Measurements from ENCODE around the gene ASXL2.
"Not testable (repeated sequence)": the region's sequence is repeated elsewhere in the genome, so short reads cannot be mapped to it uniquely, and the experiment has no call there.

The ASXL2 gene

DNA sequence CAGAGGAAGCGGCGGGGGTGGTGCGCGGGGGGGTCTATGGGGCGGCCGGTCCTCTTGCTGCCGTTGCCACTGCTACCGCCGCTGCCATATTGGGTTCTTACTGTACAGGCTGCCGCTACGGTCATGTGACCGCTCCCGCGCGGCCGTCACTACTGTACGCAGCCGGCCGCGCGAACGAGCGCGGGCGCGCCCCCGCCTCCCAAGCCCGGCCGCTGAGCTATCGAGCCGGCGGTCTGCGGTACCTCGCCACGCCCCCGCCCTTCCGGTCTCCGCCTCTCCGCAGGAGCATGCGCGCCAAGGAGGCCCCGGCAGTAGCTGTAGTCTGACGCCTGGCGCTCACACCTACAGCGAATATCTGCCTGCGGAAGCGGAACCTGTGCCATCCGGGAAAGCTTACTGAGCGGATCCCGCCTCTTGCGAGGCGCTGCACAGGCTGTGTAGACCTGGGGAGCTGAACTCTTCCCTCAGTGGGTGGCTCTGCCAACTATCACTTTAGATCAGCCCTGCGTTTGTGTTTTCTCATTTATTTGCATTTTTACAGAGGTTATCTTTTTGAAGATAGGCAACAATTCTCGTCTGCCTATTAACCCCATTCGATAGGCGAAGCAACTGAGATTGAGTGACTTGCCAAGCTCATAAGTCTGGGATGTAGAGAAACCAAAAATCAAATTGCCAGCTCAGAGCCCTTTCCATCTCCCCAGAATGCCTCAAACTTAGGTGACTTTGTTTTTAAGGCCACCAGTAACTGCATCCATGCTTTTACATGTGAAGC, at the start of gene ASXL2:
Gene ASXL2, minus strand, starts transcription at position 127 of the 772 bp plus-strand sequence. CDS start 265 bp downstream, outside the sequence.
- DNase-seq: peak; percentile 98

DNA sequence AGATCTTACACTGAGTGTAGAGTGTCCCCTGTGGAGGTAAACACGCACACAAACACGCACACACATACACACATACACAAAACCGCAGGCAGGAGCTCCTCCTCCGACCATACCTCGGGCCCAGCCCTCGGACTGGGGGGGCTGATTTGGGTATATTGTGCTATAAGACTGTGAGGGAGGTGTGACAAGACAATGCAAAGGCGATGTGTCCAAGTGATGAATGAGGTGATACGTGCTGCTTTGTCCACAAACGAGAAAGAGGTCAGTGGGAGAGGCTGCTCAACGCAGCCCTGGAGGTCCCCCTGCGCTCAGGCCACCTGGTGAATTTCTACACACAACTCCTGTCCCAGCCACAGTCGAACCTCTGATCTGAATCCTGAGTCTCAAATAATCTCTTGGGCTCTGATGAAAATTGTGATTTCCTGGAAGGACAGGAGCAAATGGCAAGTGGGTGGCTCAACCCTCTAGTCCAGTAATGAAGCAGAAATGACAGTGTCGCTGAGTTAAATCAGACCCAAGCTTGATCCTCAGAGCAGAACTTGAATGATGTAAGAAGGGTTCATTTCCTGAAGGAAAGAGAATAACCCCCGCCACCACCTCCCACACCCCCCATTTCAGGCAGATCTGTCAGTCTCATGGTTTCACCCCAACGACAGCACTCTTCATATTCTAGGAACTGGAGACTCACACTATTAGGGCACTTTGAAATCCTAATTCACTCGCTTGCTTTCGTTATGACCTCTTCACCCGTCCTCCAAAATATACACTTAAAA, 48.9 kb upstream of the ASXL2 start:
- DNase-seq: no peak

DNA sequence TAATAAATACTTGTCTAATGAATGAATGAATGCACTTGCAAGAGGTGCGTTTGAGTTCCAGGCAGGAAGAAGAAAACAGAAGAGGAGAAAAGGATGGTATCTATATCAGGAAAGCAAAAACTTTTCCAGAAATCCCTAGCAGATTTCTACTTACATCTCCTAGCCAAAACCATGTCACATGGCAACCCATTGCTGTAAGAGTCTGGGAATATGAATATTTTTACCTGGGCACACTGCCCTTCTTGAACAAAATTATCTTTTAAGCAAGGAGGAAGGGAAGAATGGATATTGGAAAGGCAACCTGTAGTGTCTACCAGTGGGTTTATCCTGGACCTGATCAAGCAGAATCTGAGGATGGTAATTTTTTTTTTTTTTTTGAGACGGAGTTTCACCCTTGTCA, 44.2 kb upstream of the ASXL2 start:
- no peak for DNase-seq

DNA sequence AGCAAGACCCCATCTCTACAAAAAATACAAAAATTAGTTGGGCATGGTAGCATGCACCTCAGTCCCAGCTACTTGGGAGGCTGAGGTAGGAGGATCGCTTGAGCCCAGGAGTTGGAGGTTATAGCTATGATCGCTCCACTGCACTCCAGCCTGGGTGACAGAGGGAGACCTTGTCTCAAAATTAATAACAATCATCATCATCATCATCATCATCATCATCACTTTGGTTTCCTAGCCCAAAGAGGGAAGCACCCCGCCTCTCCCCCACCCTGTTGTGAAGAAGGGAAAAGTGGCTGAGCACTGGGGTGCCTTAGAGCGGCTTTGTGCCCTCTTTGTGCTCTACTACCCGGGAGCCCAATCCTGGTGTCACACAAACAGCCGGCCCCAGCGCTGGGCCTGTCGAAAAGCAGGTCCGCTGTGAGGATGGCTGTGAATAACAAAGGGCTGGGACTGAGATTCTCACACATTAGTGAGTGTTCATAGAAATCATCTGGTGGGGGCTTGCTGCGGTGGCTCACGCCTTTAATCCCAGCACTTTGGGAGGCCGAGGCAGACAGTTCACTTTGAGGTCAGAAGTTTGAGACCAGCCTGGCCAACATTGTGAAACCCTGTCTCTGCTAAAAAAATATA, 42.6 kb upstream of the ASXL2 start:
- DNase-seq: no peak

DNA sequence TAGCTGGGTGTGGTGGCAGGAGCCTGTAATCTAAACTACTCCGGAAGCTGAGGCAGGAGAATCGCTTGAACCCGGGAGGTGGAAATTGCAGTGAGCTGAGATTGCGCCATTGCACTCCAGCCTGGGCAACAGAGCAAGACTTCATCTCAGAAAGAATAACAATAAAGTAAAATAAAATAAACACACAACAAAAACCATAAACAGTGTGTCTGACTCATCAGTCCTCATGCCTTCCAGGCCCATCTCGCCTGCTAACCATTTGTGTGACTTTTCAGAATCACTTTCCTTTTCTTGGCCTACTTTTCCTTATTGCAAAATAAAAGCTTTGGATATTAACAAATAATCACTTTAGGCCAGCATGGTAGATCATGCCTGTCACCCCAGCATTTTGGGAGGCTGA, 42.0 kb upstream of the ASXL2 start:
- DNase-seq: no peak

DNA sequence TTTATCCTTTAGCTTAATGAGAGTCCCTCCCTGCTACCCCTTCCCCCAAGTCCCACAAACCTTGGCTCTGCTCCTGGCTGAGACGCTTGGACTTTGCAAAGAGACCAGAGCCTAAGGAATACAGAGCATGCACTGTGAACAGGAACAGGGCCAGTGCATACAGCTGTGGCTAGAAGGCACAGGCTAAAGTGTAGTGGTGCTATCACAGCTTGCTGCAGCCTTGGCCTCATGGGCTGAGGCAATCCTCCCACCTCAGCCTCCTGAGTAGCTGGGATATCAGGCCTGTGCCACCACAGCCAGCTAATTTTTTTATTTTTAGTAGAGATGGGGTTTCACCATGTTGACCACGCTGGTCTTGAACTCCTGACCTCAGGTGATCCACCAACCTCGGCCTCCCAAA, 39.5 kb upstream of the ASXL2 start:
- DNase-seq: no peak

DNA sequence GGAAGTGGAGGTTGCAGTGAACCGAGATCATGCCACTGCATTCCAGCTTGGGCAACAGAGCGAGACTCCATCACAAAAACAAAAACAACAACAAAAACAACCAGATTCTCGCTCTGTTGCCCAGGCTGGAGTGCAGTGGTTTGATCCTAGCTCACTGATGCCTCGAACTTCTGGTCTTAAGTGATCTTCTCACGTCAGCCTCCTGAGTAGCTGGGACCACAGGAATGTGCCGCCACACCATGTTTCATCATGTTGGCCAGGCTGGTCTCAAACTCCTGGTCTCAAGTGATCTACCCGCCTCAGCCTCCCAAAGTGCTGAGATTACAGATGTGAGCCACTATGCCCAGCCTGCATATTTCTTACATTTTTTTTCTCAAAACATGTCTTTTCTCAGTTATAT, 39.1 kb upstream of the ASXL2 start:
- DNase-seq: not testable (repeated sequence)

DNA sequence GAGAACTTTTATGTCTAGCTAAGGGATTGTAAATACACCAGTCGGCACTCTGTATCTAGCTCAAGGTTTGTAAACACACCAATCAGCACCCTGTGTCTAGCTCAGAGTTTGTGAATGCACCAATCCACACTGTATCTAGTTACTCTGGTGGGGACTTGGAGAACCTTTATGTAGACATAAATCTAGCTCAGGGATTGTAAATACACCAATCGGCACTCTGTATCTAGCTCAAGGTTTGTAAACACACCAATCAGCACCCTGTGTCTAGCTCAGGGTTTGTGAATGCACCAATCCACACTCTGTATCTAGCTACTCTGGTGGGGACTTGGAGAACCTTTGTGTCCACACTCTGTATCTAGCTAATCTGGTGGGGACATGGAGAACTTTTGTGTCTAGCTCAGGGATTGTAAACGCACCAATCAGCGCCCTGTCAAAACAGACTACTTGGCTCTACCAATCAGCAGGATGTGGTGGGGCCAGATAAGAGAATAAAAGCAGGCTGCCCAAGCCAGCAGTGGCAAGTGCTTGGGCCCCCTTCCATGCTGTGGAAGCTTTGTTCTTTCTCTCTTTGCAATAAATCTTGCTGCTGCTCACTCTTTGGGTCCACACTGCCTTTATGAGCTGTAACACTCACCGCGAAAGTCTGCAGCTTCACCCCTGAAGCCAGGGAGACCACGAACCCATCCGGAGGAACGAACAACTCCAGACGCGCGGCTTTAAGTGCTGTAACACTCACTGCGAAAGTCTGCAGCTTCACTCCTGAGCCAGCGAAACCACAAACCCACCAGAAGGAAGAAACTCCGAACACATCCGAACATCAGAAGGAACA, 37.9 kb upstream of the ASXL2 start:
- DNase-seq: not testable (repeated sequence)

DNA sequence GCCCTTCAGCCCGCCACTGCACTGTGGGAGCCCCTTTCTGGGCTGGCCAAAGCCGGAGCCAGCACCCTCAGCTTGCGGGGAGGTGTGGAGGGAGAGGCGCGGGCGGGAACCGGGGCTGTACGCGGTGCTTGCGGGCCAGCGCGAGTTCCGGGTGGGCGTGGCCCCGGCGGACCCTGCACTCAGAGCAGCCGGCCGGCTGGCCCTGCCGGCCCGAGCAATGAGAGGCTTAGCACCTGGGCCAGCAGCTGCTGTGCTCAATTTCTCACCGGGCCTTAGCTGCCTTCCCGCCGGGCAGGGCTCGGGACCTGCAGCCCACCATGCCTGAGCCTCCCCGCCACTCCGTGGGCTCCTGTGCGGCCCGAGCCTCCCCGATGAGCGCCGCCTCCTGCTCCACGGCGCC, 37.1 kb upstream of the ASXL2 start:
- DNase-seq: not testable (repeated sequence)

DNA sequence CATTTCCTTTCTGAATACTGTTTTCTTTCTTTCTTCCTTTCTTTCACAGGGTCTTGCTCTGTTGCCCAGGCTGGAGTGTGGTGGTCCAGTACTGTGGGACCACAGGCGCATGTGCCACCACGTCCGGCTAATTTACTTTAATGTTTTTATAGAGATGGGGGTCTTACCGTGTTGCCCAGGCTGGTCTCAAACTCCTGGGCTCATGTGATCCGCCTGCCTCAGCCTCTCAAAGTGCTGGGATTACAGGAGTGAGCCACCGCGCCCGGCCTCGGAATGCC, 35.3 kb upstream of the ASXL2 start:
- not testable (repeated sequence) for DNase-seq

DNA sequence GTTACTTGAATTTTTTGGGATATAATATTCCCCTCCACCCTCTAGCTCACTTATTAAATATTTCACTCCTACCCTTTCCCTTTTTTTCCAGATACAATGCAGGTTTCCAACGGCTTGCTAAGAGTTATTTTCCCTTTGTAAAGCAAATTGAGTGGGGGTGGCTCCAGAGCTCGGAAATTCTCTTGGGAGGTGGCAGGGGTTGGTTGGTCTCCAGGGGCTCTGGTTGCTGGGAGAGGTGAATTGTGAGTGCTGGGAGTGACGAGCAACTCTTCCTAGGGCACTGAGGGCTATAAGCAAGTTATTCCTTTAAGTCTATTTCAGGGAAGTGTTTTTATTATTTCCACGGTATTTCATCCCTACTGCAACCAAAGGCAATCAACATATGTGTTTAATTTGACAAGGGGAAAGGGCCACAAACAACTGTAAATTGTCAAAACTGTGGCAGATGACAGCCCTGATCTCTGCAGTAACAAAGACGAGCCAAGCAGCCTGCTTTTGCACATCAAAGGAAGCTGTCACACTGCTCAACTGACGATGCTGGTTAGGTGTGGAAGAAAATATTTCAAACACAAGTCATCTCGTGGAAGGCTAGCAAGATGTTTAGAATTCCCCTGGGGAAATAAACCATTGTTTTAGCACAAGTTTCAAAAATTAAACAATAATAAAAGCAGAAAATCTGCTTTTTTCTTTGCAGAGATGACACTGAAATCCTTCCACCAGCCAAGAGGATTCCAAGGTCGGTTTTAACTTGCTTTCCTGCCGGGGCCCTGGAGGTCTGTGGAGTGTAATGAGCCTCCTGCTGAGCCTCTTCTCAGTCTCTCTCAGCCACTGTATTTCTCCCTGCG, 34.8 kb upstream of the ASXL2 start:
- peak; percentile 70 for DNase-seq

DNA sequence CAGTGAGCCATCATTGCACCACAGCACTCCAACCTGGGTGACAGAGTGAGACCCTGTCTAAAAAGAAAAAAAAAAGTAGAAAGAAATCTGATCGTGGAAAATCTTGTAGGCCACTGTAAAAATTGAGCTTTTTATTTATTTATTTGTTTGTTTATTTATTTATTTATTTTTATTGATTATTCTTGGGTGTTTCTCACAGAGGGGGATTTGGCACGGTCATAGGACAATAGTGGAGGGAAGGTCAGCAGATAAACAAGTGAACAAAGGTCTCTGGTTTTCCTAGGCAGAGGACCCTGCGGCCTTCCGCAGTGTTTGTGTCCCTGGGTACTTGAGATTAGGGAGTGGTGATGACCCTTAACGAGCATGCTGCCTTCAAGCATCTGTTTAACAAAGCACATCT, 31.3 kb upstream of the ASXL2 start:
- not testable (repeated sequence) for DNase-seq

DNA sequence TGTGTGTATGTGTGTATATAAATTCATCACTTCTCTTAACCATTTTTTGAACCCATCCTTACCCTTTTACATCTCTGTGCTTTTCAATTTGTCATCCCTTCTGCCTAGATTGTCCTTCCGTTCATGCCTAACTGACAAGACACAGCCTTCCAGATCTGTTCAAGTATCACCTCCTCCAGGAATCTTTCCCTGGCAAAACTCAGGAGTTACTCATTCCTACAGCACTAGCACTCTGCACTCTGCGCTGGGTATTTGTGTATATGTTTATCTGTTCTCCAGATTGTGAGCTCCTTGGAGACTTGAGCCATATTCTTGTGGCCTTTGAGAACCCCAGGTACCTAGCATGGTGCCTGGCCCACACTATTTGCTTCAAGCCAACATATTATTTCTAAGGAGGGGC, 26.8 kb upstream of the ASXL2 start:
- no peak for DNase-seq

DNA sequence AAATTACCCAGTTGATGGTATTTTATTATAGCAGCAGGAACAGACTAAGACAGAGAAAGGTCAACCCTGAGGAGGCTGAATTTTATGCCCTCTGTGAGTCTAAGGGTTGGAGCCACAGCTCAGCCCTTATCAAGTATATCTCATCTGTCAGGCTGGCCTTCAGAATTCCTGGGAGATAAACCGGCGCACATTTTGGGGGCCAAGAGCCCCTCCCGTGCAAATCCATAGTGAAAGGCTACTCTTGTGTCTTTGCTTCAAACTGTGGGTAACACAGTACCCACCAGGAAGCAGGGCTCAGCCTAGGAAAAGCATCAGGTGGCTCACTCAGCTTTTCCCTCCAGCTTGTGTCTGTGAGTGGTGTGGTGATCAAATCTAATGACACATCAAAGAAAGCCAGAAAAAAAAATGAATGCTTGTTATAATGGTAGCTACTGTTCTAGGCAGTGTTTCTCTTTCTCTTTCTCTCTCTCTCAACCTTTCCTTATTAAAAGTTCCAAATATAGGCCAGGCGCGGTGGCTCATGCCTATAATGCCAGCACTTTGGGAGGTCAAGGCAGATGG, 25.0 kb upstream of the ASXL2 start:
- DNase-seq: no peak

DNA sequence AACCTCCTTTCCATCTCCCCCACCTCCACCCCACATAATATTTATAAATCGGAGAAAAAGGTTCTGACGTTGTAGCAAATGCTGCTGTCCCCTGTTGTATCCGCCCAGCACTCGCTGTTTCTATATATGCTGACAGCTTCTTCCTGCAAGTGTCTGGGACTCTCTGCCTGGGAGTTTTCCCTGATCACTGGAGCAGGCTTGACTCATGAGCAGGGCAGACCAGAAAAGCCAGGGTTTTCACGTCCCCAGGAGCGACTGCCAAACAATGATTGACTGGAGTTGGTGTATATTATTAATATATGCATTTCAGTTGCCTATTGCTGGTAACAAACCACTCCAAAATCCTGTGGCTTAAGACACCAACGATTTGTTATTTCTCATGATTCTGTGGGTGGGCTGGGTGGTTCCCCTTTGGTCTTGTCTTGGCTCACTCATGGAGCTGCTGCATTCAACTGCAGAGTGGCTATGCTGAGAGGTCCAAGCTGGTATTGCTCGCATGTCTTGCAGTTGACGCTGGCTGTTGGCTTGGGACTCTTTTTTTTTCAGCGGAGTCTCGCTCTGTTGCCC, 21.2 kb upstream of the ASXL2 start:
- no peak for DNase-seq

DNA sequence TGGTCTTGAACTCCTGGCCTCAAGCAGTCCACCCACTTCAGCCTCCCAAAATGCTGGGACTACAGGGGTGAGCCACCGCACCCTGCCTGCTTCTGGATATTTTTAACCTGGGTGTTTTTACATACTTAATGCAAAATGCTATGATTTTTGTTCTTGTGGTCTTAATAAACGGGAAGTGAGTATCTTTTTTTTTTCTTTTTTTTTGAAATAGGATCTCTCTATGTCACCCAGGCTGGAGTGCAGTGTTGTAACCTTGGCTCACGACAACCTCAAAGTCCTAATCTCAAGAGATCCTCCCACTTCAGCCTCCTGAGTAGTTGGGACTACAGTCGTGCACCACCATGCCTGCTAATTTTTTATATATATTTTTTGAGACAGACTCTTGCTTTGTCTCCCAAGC, 19.2 kb upstream of the ASXL2 start:
- DNase-seq: no peak

DNA sequence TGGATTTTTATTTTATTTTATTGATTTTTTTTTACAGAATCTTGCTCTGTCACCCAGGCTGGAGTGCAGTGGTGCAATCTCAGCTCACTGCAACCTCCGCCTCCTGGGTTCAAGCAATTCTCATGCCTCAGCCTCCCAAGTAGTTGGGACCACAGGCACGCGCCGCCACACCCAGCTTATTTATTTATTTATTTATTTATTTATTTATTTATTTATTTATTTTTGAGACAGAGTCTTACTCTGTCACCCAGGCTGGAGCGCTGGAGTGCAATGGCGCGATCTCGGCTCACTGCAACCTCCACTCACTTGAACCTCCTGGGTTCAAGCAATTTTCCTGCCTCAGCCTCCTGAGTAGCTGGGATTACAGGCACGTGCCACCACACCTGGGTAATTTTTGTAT, 18.0 kb upstream of the ASXL2 start:
- not testable (repeated sequence) for DNase-seq

DNA sequence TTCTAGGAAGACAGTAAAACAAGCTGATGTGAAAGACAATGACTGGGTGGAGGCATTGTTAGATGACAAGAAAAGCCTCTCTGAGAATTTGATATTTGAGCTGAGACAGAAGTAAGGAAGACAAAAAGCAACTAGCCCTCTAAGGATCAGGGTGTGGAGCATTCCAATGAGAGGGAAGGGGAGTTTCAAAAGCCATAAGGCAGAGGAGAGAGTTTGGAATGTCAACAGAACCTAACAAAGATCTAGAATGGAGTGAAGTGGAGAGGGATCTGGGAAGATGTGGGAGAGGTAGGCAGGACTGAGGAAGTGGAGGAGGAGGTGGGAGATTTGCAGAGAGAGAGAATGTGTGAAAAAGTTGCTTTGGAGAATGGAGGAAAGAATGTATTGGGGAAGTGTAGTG, 17.3 kb upstream of the ASXL2 start:
- no peak for DNase-seq

DNA sequence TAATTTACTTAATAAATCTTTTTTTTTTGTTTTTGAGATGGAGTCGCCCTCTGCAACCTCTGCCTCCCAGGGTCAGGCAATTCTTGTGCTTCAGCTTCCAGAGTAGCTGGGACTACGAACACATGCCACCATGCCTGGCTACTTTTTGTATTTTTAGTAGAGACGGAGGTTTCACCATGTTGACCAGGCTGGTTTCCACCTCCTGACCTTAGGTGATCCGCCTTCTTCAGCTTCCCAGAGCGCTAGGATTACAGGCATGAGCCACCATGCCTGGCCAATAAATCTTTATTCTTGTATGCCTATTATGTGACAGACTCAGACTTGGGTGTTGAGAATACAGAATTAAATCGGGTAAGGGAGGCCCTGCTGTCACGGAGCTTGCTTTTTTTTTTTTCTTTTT, 16.7 kb upstream of the ASXL2 start:
- no peak for DNase-seq

DNA sequence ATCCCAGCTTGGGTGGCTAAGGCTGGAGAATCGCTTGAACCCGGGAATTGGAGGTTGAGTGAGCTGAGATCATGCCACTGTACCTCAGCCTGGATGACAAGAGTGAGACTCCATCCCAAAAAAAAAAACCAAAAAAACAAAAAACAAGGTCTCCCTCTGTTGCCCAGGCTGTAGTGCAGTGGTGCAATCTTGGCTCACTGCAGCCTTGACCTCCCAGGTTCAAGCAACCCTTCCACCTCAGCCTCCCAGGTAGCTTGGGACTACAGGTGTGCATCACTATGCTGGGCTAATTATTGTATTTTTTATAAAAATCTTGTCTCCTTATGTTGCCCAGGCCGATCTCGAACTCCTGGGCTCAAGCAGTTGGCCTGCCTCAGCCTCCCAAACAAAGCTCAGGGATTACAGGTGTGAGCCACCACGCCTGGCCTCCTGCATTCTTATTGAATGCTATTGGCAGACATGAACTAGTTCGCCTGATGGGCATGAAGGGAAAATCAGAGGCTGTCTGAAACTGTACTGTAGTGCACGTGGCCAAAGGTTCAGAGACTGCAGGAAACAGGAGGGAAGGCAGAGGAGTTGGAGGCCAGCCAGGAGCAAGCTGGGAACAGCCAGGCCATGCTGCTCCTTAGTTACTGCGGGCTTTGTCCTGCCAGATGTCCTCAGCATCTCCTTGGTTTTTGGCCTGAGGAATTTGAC, 16.0 kb upstream of the ASXL2 start:
- peak; percentile 30 for DNase-seq

DNA sequence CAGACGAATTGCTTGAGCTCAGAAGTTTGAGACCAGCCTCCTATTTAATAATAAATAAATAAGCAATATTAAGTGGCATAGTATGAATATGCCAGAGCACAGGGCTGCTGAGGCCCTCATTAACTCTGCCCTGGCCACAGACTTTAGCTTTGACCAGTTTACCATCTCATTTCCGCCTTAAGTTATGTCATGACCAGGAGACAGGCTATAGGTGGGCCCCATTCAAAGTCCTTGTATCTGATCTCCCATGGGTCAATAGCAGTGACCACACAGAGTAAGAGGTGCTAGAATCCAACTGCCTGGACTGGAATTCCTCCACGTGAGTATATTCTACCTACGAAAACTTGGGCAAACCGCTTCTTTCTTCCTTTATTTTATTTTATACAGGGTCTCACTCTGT, 13.4 kb upstream of the ASXL2 start:
- no peak for DNase-seq
